Astrocyte of the spinal cord (primary cell): Measurements from ENCODE around the gene SEC14L1.

Source experiments
- DNase-seq: peaks from one replicate; pipeline ENCODE4 v3.0.0; 2011; ENCODE audit warnings: low read depth, low spot score
- H3K4me3 ChIP-seq: 2 replicates; pipeline ENCODE4 v1.5.1; 2011; ENCODE audit warnings: low read depth, mild to moderate bottlenecking, low read length, moderate library complexity
- CTCF ChIP-seq: IDR thresholded peaks from 2 replicates; pipeline ENCODE4 v1.5.1; 2012; ENCODE audit warnings: low read depth, mild to moderate bottlenecking, low read length, inconsistent platforms
- in situ Hi-C: cut with HindIII; loops from 2 replicates; pipeline ENCODE4 v1.10.0; 2017; ENCODE audit warnings: low sequenced_read_pairs

Gene SEC14L1

GRCh38 chr17:77142689-77143088 is 1.9 kb downstream of the SEC14L1 start:
- no peak overlapping the region for H3K4me3 ChIP-seq
- in situ Hi-C loops: no loop called here
- no peak for DNase-seq
- TF ChIP-seq CTCF: no peak

GRCh38 chr17:77143306-77143705 is 2.5 kb downstream of the SEC14L1 start:
- DNase-seq: no peak
- in situ Hi-C loops: no loop called here
- H3K4me3 ChIP-seq: no peak overlapping the region
- TF ChIP-seq CTCF: no peak

- no peak for DNase-seq
- in situ Hi-C loops: no loop called here
- TF ChIP-seq CTCF: no peak
- H3K4me3 ChIP-seq: no peak overlapping the region
Observed at GRCh38 chr17:77144227-77144626, 3.5 kb downstream of the SEC14L1 start.

GRCh38 chr17:77145224-77145611 is 4.4 kb downstream of the SEC14L1 start:
- no peak overlapping the region for H3K4me3 ChIP-seq
- in situ Hi-C loops: no loop called here
- no peak for TF ChIP-seq CTCF
- no peak for DNase-seq

GRCh38 chr17:77145612-77146245 is 5.0 kb downstream of the SEC14L1 start:
- no peak overlapping the region for H3K4me3 ChIP-seq
- in situ Hi-C loops: no loop called here
- peak; percentile 80 for DNase-seq
- peak; percentile 44 for TF ChIP-seq CTCF

- in situ Hi-C loops: no loop called here
Observed at GRCh38 chr17:77146246-77146632, 5.5 kb downstream of the SEC14L1 start.

More at GRCh38 chr17:77146246-77146632, 5.5 kb downstream of the SEC14L1 start:
- no peak for DNase-seq
- H3K4me3 ChIP-seq: no peak overlapping the region
- TF ChIP-seq CTCF: no peak
